A549 (cell line): Measurements from ENCODE around the gene PLEKHA6. TPM values are rescaled to one million over a fixed set of nuclear protein-coding genes. Genes with fewer than 3 reads are reported as not detected.

Source experiments
- ATAC-seq, 2 experiments: fragments of 200-7000 bp in 1 of 2; fragments of >200 bp in 1 of 2; cut with Nextera tagmentation in 1 of 2; cut with Tn5 transposase in 1 of 2; 3 replicates each; pipeline versions ENCODE4 v1.8.0 to v1.9.1; 2018 to 2020; ENCODE audit warnings: mild to moderate bottlenecking in 1 of 2, moderate library complexity in 1 of 2
- CTCF ChIA-PET: fragments of 300-600 bp; sonication (Branson Sonifier 250); formaldehyde crosslinking; extraction: SDS; loops from one replicate; lab custom pipeline; 2021; ENCODE audit warnings: antibody characterized with exemption, inconsistent platforms; lab: Yijun Ruan, JAX
- POLR2A ChIA-PET: fragments of 350-600 bp; formaldehyde crosslinking; extraction: SDS; loops from one replicate; lab custom pipeline; 2021; ENCODE audit warnings: antibody characterized with exemption, inconsistent platforms; lab: Yijun Ruan, JAX
- DNase-seq, 2 experiments: peaks; one replicate each; pipeline versions ENCODE4 v3.0.0 to v3.0.0-alpha.2; 2011 to 2016; ENCODE audit warnings: low read depth in 1 of 2, low spot score in 1 of 2
- FAIRE-seq: peaks from 2 replicates; lab custom pipeline; 2011; peaks lifted over from hg19 to GRCh38; lab: Jason Lieb, UNC
- H3K27ac ChIP-seq, 2 experiments: fragments of >200 bp; sonication (Bioruptor Twin); formaldehyde crosslinking; 3 replicates each; pipeline ENCODE4 v1.5.1; 2016 to 2017
- H3K4me1 ChIP-seq: fragments of >200 bp; sonication (Bioruptor Twin); formaldehyde crosslinking; 3 replicates; pipeline ENCODE4 v1.6.1; 2016
- H3K4me2 ChIP-seq: fragments of >200 bp; sonication (Bioruptor Twin); formaldehyde crosslinking; 3 replicates; pipeline ENCODE4 v1.6.1; 2016
- H3K4me3 ChIP-seq: fragments of >200 bp; sonication (Bioruptor Twin); formaldehyde crosslinking; 3 replicates; pipeline ENCODE4 v1.5.1; 2016
- H3K9me3 ChIP-seq: fragments of >200 bp; sonication (Bioruptor Twin); formaldehyde crosslinking; 3 replicates; pipeline ENCODE4 v1.6.1; 2016
- ATOH8 ChIP-seq: fragments of 250-450 bp; sonication (Bioruptor Pico); IDR thresholded peaks from 2 replicates; pipeline ENCODE4 v1.5.0; 2020; ENCODE audit warnings: low read depth, mild to moderate bottlenecking, moderate library complexity
- BHLHE40 ChIP-seq: IDR thresholded peaks from 2 replicates; pipeline ENCODE4 v1.6.1; 2012; ENCODE audit warnings: low read depth, low read length, inconsistent platforms
- CBX2 ChIP-seq: fragments of 200-600 bp; sonication (generic); IDR thresholded peaks from 2 replicates; pipeline ENCODE4 v1.6.1; 2016; ENCODE audit warnings: low read depth, mild to moderate bottlenecking, borderline replicate concordance
- CEBPB ChIP-seq, 2 experiments: fragments of >200 bp in 1 of 2; sonication (Bioruptor Twin) in 1 of 2; formaldehyde crosslinking in 1 of 2; IDR thresholded peaks; 2 replicates each; pipeline ENCODE4 v1.6.1; 2012 to 2016
- E2F6 ChIP-seq: IDR thresholded peaks from 2 replicates; pipeline ENCODE4 v1.6.1; 2012; ENCODE audit warnings: low read depth, borderline replicate concordance
- EHMT2 ChIP-seq: fragments of 200-600 bp; sonication (generic); IDR thresholded peaks from 2 replicates; pipeline ENCODE4 v1.6.1; 2016; ENCODE audit warnings: antibody characterized with exemption, low read depth, mild to moderate bottlenecking, moderate library complexity
- ELK1 ChIP-seq: fragments of 150-350 bp; IDR thresholded peaks from 2 replicates; pipeline ENCODE4 v1.6.1; 2014; ENCODE audit warnings: low read depth, mild to moderate bottlenecking, low read length
- EP300 ChIP-seq, 2 experiments: fragments of >200 bp; sonication (Bioruptor Twin); formaldehyde crosslinking; IDR thresholded peaks; 2 replicates in 1 of 2; 3 replicates in 1 of 2; pipeline ENCODE4 v1.6.1; 2016 to 2017
- FOSL2 ChIP-seq, 2 experiments: fragments of 450-650 bp in 1 of 2; fragments of >200 bp in 1 of 2; sonication (Bioruptor Twin) in 1 of 2; formaldehyde crosslinking; IDR thresholded peaks; 2 replicates each; pipeline versions ENCODE4 v1.5.0 to v1.6.1; 2016 to 2020; ENCODE audit warnings: mild to moderate bottlenecking in 1 of 2, moderate library complexity in 1 of 2
- FOXS1 ChIP-seq: fragments of 250-450 bp; sonication (Bioruptor Pico); IDR thresholded peaks from 2 replicates; pipeline ENCODE4 v1.5.0; 2020; ENCODE audit warnings: mild to moderate bottlenecking, moderate library complexity
- GATA3 ChIP-seq: IDR thresholded peaks from 2 replicates; pipeline ENCODE4 v1.6.1; 2012; ENCODE audit warnings: borderline replicate concordance
- HDAC2 ChIP-seq: fragments of 200-600 bp; sonication (generic); IDR thresholded peaks from 2 replicates; pipeline ENCODE4 v1.6.1; 2016
- HMGXB4 ChIP-seq: fragments of 250-450 bp; sonication (Bioruptor Pico); IDR thresholded peaks from 2 replicates; pipeline ENCODE4 v1.5.0; 2021; ENCODE audit warnings: mild to moderate bottlenecking, moderate library complexity, borderline replicate concordance
- HOXB13 ChIP-seq: fragments of 250-450 bp; sonication (Bioruptor Pico); IDR thresholded peaks from 2 replicates; pipeline ENCODE4 v1.5.0; 2020; ENCODE audit warnings: low read depth, mild to moderate bottlenecking, moderate library complexity
- JUN ChIP-seq, 2 experiments: fragments of >200 bp; sonication (Bioruptor Twin); formaldehyde crosslinking; IDR thresholded peaks; 2 replicates in 1 of 2; 3 replicates in 1 of 2; pipeline ENCODE4 v1.6.1; 2016 to 2017
- JUNB ChIP-seq: fragments of >200 bp; sonication (Bioruptor Twin); formaldehyde crosslinking; IDR thresholded peaks from 2 replicates; pipeline ENCODE4 v1.6.1; 2016
- KDM1A ChIP-seq: fragments of 200-600 bp; sonication (generic); IDR thresholded peaks from 2 replicates; pipeline ENCODE4 v1.6.1; 2016; ENCODE audit warnings: low read depth, mild to moderate bottlenecking
- KDM5A ChIP-seq: fragments of 200-600 bp; sonication (generic); IDR thresholded peaks from 2 replicates; pipeline ENCODE4 v1.6.1; 2016; ENCODE audit warnings: antibody characterized with exemption, mild to moderate bottlenecking
- MAFK ChIP-seq: fragments of 450-650 bp; IDR thresholded peaks from 2 replicates; pipeline ENCODE4 v1.6.1; 2014; ENCODE audit not compliant: partially characterized antibody
- MAX ChIP-seq: IDR thresholded peaks from 2 replicates; pipeline ENCODE4 v1.6.1; 2012
- MAZ ChIP-seq: fragments of 150-350 bp; IDR thresholded peaks from 2 replicates; pipeline ENCODE4 v1.6.1; 2014; ENCODE audit warnings: antibody characterized with exemption, low read depth, low read length, borderline replicate concordance
- NR3C1 ChIP-seq: fragments of >200 bp; sonication (Bioruptor Twin); formaldehyde crosslinking; IDR thresholded peaks from 3 replicates; pipeline ENCODE4 v1.6.1; 2017
- PBX3 ChIP-seq: IDR thresholded peaks from 2 replicates; pipeline ENCODE4 v1.6.1; 2012
- PHF8 ChIP-seq: fragments of 200-600 bp; sonication (generic); IDR thresholded peaks from 2 replicates; pipeline ENCODE4 v1.6.1; 2016; ENCODE audit warnings: low read depth, mild to moderate bottlenecking, antibody characterized with exemption, moderate library complexity, borderline replicate concordance
- RAD21 ChIP-seq, 2 experiments: fragments of >200 bp in 1 of 2; sonication (Bioruptor Twin) in 1 of 2; formaldehyde crosslinking in 1 of 2; IDR thresholded peaks in 1 of 2; conservative IDR thresholded peaks in 1 of 2; 2 replicates in 1 of 2; 3 replicates in 1 of 2; pipeline ENCODE4 v1.6.1; 2012 to 2018; ENCODE audit warnings: inconsistent platforms in 1 of 2
- RARB ChIP-seq: fragments of 250-450 bp; sonication (Bioruptor Pico); IDR thresholded peaks from 2 replicates; pipeline ENCODE4 v1.8.0; 2021; ENCODE audit warnings: mild to moderate bottlenecking, moderate library complexity
- RCOR1 ChIP-seq: fragments of 150-350 bp; IDR thresholded peaks from 2 replicates; pipeline ENCODE4 v1.6.1; 2014; ENCODE audit warnings: antibody characterized with exemption, low read length, low read depth
- RFX5 ChIP-seq: fragments of 450-650 bp; IDR thresholded peaks from 2 replicates; pipeline ENCODE4 v1.7.1; 2014; ENCODE audit warnings: antibody characterized with exemption, mild to moderate bottlenecking, moderate library complexity
- ZC3H11A ChIP-seq: fragments of 450-650 bp; IDR thresholded peaks from 2 replicates; pipeline ENCODE4 v1.6.1; 2014; ENCODE audit warnings: antibody characterized with exemption, mild to moderate bottlenecking
- ZFP36 ChIP-seq: fragments of 450-650 bp; IDR thresholded peaks from 2 replicates; pipeline ENCODE4 v1.6.1; 2014; ENCODE audit warnings: borderline replicate concordance; ENCODE audit not compliant: partially characterized antibody
- ZNF302 ChIP-seq: fragments of 250-450 bp; sonication (Bioruptor Pico); IDR thresholded peaks from 2 replicates; pipeline ENCODE4 v1.9.0; 2021; ENCODE audit warnings: inconsistent platforms, mild to moderate bottlenecking, moderate library complexity
- ZSCAN20 ChIP-seq: fragments of 250-450 bp; sonication (Bioruptor Pico); IDR thresholded peaks from 2 replicates; pipeline ENCODE4 v1.8.0; 2022; ENCODE audit warnings: mild to moderate bottlenecking, moderate library complexity
- WGBS: methylation state at CpG from one replicate; pipeline ENCODE4 v1.1.6; 2017; ENCODE audit errors: missing lambda C conversion rate; 5-methylcytosine and 5-hydroxymethylcytosine counted together
- polyA plus RNA-seq, 4 experiments: library from polyadenylated mRNA; depleted of rRNA in 3 of 4; stranded (reverse); fragments of >200 nt; fragmentation: RNase III in 1 of 4; extraction: RNeasy Plus Mini Kit Qiagen cat#74134 plus additional on column Dnase treatment in 1 of 4; gene quantifications; 2 replicates in 3 of 4; 3 replicates in 1 of 4; pipeline ENCODE4 v1.2.3, GENCODE V29; 2011 to 2017

PLEKHA6 gene
- polyA plus RNA-seq, 2 of the 4 experiments (the other 2 are of a cell fraction), result 13.0 to 26.2 TPM

GRCh38 chr1:204288021-204288588, 71.6 kb downstream of the PLEKHA6 start:
- DNase-seq (peak; percentile 90 to 97), FAIRE-seq (peak; percentile 43), ATAC-seq (peak; percentile 93 to 95)
- Histone ChIP-seq H3K4me3 (peak overlapping the region; percentile 38), H3K4me2 (peak overlapping the region; percentile 78), H3K27ac (peak overlapping the region; percentile 71 to 85), H3K9me3 (no peaks in the 10 kb centered on the region), H3K4me1 (peaks cover 58% of the 10 kb centered on the region)
- ChIA-PET POLR2A (interaction anchor here (0.5 to 1.0 kb wide), 2 partner anchors 30 to 372 kb away, joined by 3 to 8 read pairs; no protein-coding TSS in a partner anchor), CTCF (interaction anchor here (0.6 to 39.0 kb wide), 12 partner anchors 13 to 219 kb away, joined by 3 to 840 read pairs (median 3); partner anchors contain the start of gene PLEKHA6)
- WGBS, result 2% methylated on average over 8 of the region's 8 CpGs
- TF ChIP-seq RCOR1 (no peak), HDAC2 (no peak), MAX (peak; percentile 84), RARB (CRISPR knock-in tag) (no peak), MAZ (no peak), CBX2 (no peak), JUN (IDR thresholded peaks at IDR 0.05) (peak in 1 of 2 experiments; percentile 68; a peak in 2 of 5 replicates), E2F6 (no peak), JUNB (no peak), HOXB13 (no peak), ZFP36 (no peak), MAFK (no peak), BHLHE40 (no peak), RFX5 (no peak), HMGXB4 (no peak), EP300 (IDR thresholded peaks at IDR 0.05) (peak in 1 of 2 experiments; percentile 17; a peak in 1 of 5 replicates), FOXS1 (CRISPR knock-in tag) (no peak), PBX3 (peak; percentile 76; the same call in 1 of the 2 replicates), RAD21 (conservative IDR thresholded peaks at IDR 0.05 in 1 of 2, IDR thresholded peaks at IDR 0.05 in 1 of 2) (peak in 1 of 2 experiments; percentile 11; a peak in 1 of 5 replicates), ZNF302 (CRISPR knock-in tag) (no peak), PHF8 (no peak), ELK1 (no peak), GATA3 (peak; percentile 54; the same call in 1 of the 2 replicates), NR3C1 (no peak), EHMT2 (no peak), KDM5A (no peak), ATOH8 (CRISPR knock-in tag) (no peak), ZC3H11A (no peak), KDM1A (no peak), CEBPB (IDR thresholded peaks at IDR 0.05) (peak in 1 of 2 experiments; percentile 74; a peak in 2 of 4 replicates), FOSL2 (IDR thresholded peaks at IDR 0.05) (no peak), FOSL2 (CRISPR knock-in tag; IDR thresholded peaks at IDR 0.05) (peak; percentile 19; the same call in 1 of the 2 replicates), ZSCAN20 (CRISPR knock-in tag) (no peak)
